ENCODE data around the gene GOSR1.
"Not testable (repeated sequence)": the region's sequence is repeated elsewhere in the genome, so short reads cannot be mapped to it uniquely, and the experiment has no call there.

DNA sequence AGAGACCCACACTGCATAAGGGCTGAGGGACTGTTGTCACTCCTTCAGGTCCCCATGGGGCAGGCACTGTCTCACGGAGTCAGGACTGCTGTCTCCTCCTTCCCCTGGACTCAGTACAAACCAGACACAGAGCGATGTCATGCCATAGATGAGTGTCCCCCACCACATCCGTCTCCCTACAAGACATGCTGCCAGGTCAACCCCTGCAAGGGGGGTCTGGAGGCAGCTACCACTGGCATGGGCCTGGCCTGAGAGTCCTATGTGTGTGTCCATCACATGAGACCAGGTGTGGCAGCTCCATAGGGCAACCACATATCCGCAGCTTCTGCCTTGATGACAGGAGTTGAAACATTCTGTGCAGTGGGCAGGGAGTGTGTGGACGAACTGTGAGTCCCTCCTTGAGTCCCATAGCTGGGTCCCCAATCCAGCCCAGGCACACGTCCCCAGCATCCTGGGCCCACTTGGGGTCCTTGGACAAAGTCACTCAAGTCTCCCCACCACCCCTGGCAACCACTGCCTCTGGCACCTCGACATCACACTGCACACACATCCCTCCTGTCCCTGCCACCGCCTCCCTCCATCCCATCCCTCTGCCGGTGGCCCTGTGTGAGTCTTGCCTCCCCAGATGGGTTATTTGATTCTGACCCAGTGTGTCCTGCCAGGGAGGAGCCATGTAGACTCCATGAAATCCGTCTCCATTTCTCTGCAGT lies 89.5 kb downstream of the GOSR1 start:
- TF ChIP-seq, protein P1, sequence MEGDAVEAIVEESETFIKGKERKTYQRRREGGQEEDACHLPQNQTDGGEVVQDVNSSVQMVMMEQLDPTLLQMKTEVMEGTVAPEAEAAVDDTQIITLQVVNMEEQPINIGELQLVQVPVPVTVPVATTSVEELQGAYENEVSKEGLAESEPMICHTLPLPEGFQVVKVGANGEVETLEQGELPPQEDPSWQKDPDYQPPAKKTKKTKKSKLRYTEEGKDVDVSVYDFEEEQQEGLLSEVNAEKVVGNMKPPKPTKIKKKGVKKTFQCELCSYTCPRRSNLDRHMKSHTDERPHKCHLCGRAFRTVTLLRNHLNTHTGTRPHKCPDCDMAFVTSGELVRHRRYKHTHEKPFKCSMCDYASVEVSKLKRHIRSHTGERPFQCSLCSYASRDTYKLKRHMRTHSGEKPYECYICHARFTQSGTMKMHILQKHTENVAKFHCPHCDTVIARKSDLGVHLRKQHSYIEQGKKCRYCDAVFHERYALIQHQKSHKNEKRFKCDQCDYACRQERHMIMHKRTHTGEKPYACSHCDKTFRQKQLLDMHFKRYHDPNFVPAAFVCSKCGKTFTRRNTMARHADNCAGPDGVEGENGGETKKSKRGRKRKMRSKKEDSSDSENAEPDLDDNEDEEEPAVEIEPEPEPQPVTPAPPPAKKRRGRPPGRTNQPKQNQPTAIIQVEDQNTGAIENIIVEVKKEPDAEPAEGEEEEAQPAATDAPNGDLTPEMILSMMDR (conservative IDR thresholded peaks at IDR 0.05 in 1 of 2, IDR thresholded peaks at IDR 0.05 in 1 of 2; ENCODE audit: extremely low read depth in 1 of 2, insufficient read depth in 1 of 2, low read depth in 1 of 2, low read length in 2 of 2): not testable (repeated sequence)
- TF ChIP-seq EZH2 (IDR thresholded peaks at IDR 0.05; ENCODE audit: borderline replicate concordance, low read length): not testable (repeated sequence)

Measured in mammary epithelial cell (primary cell).